Measurements from ENCODE around the gene BBX. TPM values are rescaled to one million over a fixed set of nuclear protein-coding genes. Genes with fewer than 3 reads are reported as not detected.

The BBX gene
- total RNA-seq, 1 donor, result 97.6 TPM

- TF ChIP-seq CTCF (IDR thresholded peaks at IDR 0.05; ENCODE audit: insufficient read depth, low read depth, low read length), result no peak
- no peak overlapping the region for H3K4me3 ChIP-seq (ENCODE audit: low read depth, low read length)
- no peak for DNase-seq (ENCODE audit: low read depth)
Observed at GRCh38 chr3:107841831-107842230, 319.1 kb downstream of the BBX start.

- DNase-seq (ENCODE audit: low read depth), result no peak
- TF ChIP-seq CTCF (IDR thresholded peaks at IDR 0.05; ENCODE audit: insufficient read depth, low read depth, low read length), result no peak
- no peak overlapping the region for H3K4me3 ChIP-seq (ENCODE audit: low read depth, low read length)
Observed at GRCh38 chr3:107842940-107843339, 320.2 kb downstream of the BBX start.

GRCh38 chr3:107845380-107846278, 322.9 kb downstream of the BBX start:
- peak; percentile 20 for DNase-seq (ENCODE audit: low read depth)
- no peak for TF ChIP-seq CTCF (IDR thresholded peaks at IDR 0.05; ENCODE audit: insufficient read depth, low read depth, low read length)
- no peak overlapping the region for H3K4me3 ChIP-seq (ENCODE audit: low read depth, low read length)

GRCh38 chr3:107846279-107846852, 323.6 kb downstream of the BBX start:
- peak; percentile 73 for DNase-seq (ENCODE audit: low read depth)
- TF ChIP-seq CTCF (IDR thresholded peaks at IDR 0.05; ENCODE audit: insufficient read depth, low read depth, low read length), result peak; percentile 82
- no peak overlapping the region for H3K4me3 ChIP-seq (ENCODE audit: low read depth, low read length)

- no peak overlapping the region for H3K4me3 ChIP-seq (ENCODE audit: low read depth, low read length)
- no peak for TF ChIP-seq CTCF (IDR thresholded peaks at IDR 0.05; ENCODE audit: insufficient read depth, low read depth, low read length)
- no peak for DNase-seq (ENCODE audit: low read depth)
Observed at GRCh38 chr3:107847791-107848190, 325.0 kb downstream of the BBX start.

- TF ChIP-seq CTCF (IDR thresholded peaks at IDR 0.05; ENCODE audit: insufficient read depth, low read depth, low read length), result no peak
- no peak for DNase-seq (ENCODE audit: low read depth)
- H3K4me3 ChIP-seq (ENCODE audit: low read depth, low read length), result no peak overlapping the region
Observed at GRCh38 chr3:107848351-107848915, 325.7 kb downstream of the BBX start.
